ENCODE results near the gene CELSR3. TPM values are rescaled to one million over a fixed set of nuclear protein-coding genes. Genes with fewer than 3 reads are reported as not detected.

The CELSR3 gene
- total RNA-seq, 4 donors from 2014 or later, result 0.33 to 0.75 (median 0.48) TPM

GRCh38 chr3:48635222-48636021 is 27.3 kb downstream of the CELSR3 start, which contains the start of gene SLC26A6:
Gene SLC26A6 (minus strand): TSS chr3:48635461. CDS start chr3:48635393, 68 bp downstream.
- TF ChIP-seq, protein P1, sequence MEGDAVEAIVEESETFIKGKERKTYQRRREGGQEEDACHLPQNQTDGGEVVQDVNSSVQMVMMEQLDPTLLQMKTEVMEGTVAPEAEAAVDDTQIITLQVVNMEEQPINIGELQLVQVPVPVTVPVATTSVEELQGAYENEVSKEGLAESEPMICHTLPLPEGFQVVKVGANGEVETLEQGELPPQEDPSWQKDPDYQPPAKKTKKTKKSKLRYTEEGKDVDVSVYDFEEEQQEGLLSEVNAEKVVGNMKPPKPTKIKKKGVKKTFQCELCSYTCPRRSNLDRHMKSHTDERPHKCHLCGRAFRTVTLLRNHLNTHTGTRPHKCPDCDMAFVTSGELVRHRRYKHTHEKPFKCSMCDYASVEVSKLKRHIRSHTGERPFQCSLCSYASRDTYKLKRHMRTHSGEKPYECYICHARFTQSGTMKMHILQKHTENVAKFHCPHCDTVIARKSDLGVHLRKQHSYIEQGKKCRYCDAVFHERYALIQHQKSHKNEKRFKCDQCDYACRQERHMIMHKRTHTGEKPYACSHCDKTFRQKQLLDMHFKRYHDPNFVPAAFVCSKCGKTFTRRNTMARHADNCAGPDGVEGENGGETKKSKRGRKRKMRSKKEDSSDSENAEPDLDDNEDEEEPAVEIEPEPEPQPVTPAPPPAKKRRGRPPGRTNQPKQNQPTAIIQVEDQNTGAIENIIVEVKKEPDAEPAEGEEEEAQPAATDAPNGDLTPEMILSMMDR (IDR thresholded peaks at IDR 0.05; ENCODE audit: low read depth), result no peak

DNA sequence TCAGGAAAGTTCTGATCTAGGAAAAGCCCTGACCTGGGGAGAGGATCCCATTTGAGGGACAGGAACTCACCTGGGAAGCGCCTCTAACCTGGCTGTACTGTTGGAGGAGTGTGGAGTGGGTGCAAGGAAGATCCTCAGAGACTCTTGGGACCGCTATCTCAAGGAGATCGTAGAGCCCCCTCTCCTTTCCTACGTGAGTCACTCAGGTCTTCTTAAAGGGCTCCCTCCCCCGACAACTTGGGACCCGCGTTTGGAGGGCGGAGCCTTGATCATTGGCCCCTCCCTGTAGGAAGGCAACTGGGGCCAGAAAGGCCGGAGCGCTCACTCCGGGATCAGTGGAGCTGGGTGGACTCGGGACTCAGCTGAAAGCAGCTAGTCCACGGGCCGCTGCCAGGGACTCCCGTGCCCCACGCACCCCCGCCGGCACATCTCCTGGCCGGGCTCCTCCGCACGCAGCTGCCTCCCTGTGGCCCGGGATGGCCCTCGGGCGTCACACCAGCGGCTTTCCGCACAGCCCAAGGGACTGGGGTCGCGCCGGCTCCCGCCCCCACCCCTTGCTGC is 27.9 kb downstream of the CELSR3 start:
- TF ChIP-seq, protein P1 (IDR thresholded peaks at IDR 0.05; ENCODE audit: low read depth), result no peak

GRCh38 chr3:48633743-48634142 is 28.9 kb downstream of the CELSR3 start:
- TF ChIP-seq, protein P1 (IDR thresholded peaks at IDR 0.05; ENCODE audit: low read depth), result no peak

- TF ChIP-seq, protein P1 (IDR thresholded peaks at IDR 0.05; ENCODE audit: low read depth), result no peak
Measured at GRCh38 chr3:48633256-48633655, 29.4 kb downstream of the CELSR3 start.

DNA sequence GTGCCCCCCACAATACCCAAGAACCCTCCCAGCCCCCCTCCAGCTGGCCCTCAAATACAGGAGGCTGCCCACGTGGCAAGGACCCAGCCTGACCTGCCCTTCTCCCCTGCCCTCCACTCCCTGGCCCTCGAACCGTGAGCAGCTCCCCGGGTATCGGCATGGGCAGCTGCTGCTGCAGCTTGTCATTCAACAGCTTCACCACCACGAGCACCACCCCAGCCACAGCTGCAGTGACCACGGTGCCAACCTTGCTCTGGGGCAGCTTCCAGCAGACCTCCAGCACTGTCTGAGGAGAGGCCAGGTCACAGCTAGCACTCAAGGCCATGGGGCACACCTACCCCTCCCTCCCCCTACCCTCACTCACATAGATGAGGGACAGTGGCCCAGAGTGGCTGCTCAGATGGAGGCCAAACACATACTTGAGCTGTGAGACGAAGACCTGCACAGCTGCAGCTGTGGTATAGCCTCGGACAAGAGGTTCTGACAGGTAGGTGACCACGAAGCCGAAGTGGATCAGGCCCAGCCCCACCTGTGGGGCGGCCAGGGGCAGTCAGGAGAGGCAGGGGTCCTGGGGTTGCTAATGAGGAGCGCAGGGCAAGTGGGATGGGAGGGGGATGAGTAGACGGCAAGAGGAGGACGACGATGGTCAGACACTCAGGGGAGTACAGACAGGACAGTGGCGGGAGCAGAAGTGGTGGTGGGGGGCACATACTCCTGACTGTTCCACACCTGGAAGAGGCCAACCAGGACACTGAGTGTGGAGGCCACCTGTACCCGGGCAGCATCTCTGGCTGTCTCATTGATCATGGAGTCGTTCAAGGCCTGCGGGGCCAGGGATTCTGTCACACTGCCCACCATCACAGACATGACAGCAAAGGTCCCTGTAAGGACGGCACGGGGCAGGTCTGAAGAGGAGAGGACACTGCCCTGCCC is 30.9 kb downstream of the CELSR3 start:
- TF ChIP-seq, protein P1 (IDR thresholded peaks at IDR 0.05; ENCODE audit: low read depth), result no peak

DNA sequence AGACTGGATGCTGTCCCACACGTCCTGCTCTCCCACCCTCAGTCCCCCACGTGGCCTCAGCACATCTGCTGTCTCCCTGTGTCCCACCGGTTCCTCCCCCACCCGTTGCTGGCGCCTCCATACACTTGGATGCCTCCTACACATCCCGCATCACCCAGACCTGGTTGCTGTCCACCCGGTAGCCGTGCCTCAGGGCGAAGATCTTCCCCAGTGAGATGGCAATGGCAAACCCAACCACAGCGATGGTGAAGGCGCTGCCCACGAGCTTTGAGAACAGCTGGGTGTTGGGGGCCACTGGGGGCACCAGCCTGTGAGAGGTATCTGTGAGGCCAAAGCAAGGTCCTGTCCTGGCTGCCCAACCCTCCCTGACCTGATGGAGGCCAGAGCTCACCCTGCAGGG is 31.9 kb downstream of the CELSR3 start:
- TF ChIP-seq, protein P1 (IDR thresholded peaks at IDR 0.05; ENCODE audit: low read depth), result no peak

All from subcutaneous adipose tissue (tissue), 4 donors.